NCI-H1092 (cell line): ENCODE measurements around the gene RASA3.
"Not testable (repeated sequence)": the region's sequence is repeated elsewhere in the genome, so short reads cannot be mapped to it uniquely, and the experiment has no call there.

ENCODE experiments used
- DNase-seq: peaks from one replicate; lab custom pipeline; 2025; lab: John Stamatoyannopoulos, UW

Gene RASA3

DNA sequence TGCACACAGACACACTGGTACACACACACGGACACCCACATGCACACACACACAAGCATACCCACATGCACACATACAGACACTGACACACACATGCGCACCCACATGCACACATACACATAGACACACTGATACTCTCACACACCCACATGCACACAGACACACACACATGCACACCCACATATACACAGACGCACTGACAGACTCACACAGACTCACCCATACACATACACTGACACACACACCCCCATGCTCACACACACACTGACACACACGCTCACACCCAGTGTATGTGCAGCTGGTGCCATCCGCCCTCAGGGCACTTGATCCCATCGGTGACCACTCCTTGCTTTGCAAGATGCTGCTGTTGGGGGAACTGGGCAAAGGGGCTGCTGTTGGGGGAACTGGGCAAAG is 9.7 kb upstream of the RASA3 start:
- no peak for DNase-seq

GRCh38 chr13:114141261-114141996 is 9.0 kb upstream of the RASA3 start:
- DNase-seq, result no peak

DNA sequence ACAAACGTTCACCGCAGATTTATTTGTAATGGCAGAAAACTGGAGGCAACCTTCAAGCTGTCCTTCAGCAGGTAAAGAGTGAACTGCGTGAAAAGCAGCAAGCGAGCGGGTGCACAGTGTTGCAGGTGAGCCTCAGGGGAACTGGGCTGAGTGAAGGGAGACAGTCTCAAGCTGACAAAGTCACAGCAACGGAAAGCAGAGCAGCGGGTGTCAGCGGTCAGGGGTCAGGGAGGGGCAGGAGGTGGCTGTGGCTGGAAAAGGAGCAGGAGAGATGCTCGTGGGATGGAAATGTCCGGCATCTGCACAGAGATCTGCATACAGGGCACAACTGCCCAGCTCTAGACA is 8.5 kb upstream of the RASA3 start:
- no peak for DNase-seq

DNA sequence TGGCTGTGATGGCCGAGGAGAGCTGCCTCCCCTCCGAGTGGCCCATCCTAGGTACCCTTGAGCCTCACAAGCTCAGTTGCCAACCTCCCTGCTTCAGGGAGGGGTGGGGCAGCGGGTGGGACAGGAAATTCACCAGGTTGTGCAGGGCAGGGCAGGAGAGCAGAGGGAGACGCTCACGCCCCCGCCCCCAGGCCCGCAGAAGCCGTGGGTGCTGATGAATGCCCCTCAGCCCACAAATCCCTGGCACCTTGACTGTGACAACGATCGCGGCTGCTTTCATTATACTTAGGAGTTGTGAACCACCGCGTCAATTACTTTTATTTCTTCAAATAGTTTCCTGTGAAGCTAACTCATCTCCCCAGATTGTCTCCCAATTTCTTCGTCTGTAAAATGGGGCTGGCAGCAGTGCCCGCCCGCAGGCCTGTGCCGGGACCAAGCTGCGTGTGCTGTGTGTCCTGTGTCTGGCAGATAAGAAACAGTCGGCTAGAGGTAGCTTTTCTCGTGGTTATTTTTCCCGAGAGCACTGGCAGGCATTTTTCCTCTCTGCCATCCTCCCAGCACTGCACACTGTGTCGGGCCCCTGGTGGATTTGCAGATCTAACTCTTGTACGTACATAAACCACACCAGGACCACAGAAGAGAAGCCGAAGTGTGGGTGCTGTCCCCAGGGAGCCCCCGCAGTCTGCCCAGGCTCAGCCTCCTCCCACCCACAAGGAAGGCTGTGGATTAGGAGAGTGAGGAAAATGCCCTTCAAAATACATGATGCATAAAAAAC is 7.9 kb upstream of the RASA3 start:
- DNase-seq, result no peak

- no peak for DNase-seq
Observed at GRCh38 chr13:114136576-114136975, 4.2 kb upstream of the RASA3 start.

- DNase-seq, result no peak
Observed at GRCh38 chr13:114135731-114136171, 3.3 kb upstream of the RASA3 start.

DNA sequence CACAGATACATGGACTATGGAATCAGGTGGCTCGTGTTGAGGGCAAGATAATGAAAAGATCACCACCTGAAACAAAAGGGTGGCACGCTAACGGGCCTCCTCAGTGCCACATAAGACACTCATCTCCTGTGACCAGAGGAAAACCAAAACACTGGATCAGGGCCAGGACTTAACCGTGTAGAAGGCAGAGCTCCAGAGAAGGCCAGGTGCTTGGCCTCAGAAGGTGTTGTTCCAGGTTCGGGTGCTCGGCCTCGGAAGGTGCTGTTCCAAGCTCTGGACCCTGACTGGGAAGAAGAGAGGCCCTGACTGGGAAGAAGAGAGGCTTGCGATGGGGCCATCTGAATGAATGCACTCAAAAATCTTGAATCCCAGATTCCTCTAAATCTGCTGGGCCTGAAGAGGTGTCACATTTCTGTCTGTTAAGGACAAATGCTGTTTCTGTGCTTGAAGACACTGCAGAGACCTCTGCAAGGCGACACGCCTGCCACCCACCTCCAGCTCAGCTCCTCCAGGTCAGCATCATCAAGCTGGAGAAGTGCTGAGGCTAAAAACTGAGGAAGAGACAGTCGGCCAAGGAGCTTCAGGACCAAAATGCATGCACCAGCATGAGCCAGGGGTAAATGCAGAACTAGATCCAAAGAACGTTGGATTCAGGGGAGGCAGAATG is 2.7 kb upstream of the RASA3 start:
- no peak for DNase-seq

GRCh38 chr13:114134111-114134943 is 1.9 kb upstream of the RASA3 start:
- DNase-seq, result peak; percentile 35

- not testable (repeated sequence) for DNase-seq
Observed at GRCh38 chr13:114133552-114133951, 1.1 kb upstream of the RASA3 start.

GRCh38 chr13:114133126-114133525 is 703 bp upstream of the RASA3 start:
- not testable (repeated sequence) for DNase-seq

DNA sequence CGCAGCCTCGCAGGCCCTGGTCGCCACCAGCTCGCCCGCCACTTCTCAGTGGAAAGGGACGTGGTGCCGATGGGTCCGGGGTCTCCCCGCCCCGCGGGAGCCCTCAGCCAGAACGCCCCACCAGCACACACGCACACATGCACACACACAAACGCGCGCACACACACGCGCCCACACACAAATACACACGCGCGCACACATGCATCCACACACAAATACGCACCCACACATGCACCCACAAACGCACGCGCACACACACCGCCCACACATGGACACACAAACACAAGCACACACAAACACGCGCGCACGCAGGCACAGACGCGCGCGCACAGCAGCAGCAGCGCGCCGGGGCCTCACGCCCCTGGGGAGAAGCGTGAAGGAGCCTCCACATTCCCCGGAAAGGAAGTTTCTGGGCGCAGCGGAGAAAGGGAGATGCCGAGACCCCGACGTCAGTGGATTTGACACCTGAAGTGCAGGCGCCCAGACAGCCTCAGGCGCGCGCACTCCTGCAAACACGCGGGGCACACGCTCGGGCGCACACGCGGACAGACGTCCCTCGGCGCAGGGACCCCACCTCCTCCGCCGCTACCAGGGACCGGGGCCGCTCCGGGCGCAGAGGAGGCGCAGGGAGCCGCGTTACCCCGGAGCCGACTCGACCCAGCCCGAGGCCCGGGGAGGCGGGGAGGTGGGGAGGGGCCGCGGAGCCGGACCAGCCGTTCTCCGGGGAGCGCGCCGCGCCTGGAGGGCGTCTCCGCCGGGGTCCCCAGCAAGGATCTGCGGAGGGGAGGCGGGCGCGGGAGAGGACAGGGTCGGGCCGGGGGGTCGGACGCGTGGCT is 622 bp downstream of the RASA3 start:
- no peak for DNase-seq

GRCh38 chr13:114130837-114131582 is 1.4 kb downstream of the RASA3 start:
- DNase-seq, result peak; percentile 38

DNA sequence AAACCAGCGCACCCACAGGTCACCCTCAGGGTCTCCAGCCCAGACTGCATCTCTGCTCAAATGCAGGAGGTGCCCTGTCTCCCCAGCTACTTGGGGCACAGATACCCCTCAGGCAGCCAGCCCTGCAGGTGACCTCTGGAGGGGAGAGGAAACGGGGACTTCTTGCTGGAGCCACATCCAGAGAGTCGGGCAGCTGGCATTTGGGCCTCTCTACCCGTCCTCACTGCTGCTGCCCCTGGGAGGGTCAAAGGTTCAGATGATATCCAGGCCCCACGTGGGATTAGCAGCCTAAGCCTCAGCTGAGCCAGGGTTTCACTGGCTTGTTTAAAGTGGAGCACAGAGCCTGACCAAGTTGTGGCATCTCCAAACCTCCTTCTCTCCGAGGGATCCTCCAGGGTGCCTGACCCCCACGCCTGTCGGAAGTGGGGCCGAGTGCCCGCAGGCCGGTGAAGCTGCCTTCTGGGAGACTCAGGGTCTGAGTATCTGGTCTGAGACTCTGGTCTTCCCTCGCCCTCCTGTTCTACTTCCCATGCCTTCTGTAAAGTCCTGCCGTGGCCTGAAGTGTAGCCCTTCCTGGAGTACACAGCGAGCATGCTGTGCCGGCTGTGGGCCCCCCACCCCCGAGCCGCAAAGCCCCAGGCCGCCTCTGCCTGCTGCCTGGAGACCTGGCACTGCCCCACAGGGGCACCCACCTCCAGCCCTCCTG is 2.1 kb downstream of the RASA3 start:
- DNase-seq, result no peak

DNA sequence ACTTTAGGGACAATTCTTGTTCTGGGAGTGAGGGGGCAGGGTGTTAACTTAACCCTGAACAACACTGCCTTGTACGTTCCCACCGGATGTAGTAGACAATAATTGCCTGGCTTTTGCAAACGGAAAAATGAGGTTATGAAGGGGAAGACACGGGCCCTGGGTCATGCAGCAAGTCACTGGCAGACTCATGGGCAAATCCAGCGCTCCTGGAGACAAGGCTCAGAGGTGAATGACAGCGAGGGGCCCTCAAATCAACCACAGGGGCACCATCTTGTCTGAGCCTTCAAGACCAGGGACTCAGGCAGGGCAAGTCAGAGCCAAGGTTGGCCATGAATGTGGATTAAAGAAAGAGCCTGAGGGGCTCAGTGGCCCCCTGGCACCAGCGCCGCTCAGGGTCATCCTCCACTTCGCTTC is 2.8 kb downstream of the RASA3 start:
- DNase-seq, result no peak

GRCh38 chr13:114128624-114129522 is 3.5 kb downstream of the RASA3 start:
- DNase-seq, result no peak

GRCh38 chr13:114128348-114128623 is 4.1 kb downstream of the RASA3 start:
- no peak for DNase-seq

- DNase-seq, result no peak
Observed at GRCh38 chr13:114127473-114128347, 4.7 kb downstream of the RASA3 start.
